Occipital lobe (tissue), 2 donors: ENCODE measurements around the gene ABCC1. TPM values are rescaled to one million over a fixed set of nuclear protein-coding genes. Genes with fewer than 3 reads are reported as not detected.
A peak's percentile ranks its signal among the peaks of the same experiment; 100 is the strongest.

Experiments used
- DNase-seq: peaks from one replicate; lab custom pipeline; 2025; lab: John Stamatoyannopoulos, UW
- total RNA-seq: library from RNA; depleted of rRNA; stranded (reverse); fragments of >200 nt; gene quantifications from one replicate; pipeline ENCODE4 v1.2.3, GENCODE V29; 2014

Gene ABCC1
- total RNA-seq, 1 donor from 2014 or later = 10.5 TPM

GRCh38 chr16:16018705-16019104, 69.3 kb downstream of the ABCC1 start:
- no peak for DNase-seq

- no peak for DNase-seq
Measured at GRCh38 chr16:16019488-16019887, 70.1 kb downstream of the ABCC1 start.

GRCh38 chr16:16020291-16020690, 70.9 kb downstream of the ABCC1 start:
- no peak for DNase-seq

- DNase-seq = no peak
Measured at GRCh38 chr16:16021020-16021419, 71.6 kb downstream of the ABCC1 start.

GRCh38 chr16:16021646-16021987, 72.2 kb downstream of the ABCC1 start:
- DNase-seq = no peak

GRCh38 chr16:16021988-16022682, 72.7 kb downstream of the ABCC1 start:
- DNase-seq = peak; percentile 84

- DNase-seq = no peak
Measured at GRCh38 chr16:16022683-16023064, 73.3 kb downstream of the ABCC1 start.

GRCh38 chr16:16025214-16025968, 76.0 kb downstream of the ABCC1 start:
- no peak for DNase-seq

GRCh38 chr16:16027728-16028310, 78.4 kb downstream of the ABCC1 start:
- DNase-seq = no peak

- DNase-seq = no peak
Measured at GRCh38 chr16:16028311-16028999, 79.0 kb downstream of the ABCC1 start.

GRCh38 chr16:16029431-16030011, 80.1 kb downstream of the ABCC1 start:
- DNase-seq = no peak

GRCh38 chr16:16030449-16030848, 81.0 kb downstream of the ABCC1 start:
- no peak for DNase-seq

GRCh38 chr16:16031401-16031800, 82.0 kb downstream of the ABCC1 start:
- no peak for DNase-seq

GRCh38 chr16:16032271-16032979, 83.0 kb downstream of the ABCC1 start:
- DNase-seq = no peak

GRCh38 chr16:16033208-16033717, 83.8 kb downstream of the ABCC1 start:
- no peak for DNase-seq

GRCh38 chr16:16036359-16036792, 87.0 kb downstream of the ABCC1 start:
- no peak for DNase-seq

- DNase-seq = no peak
Measured at GRCh38 chr16:16037521-16037920, 88.1 kb downstream of the ABCC1 start.

GRCh38 chr16:16037970-16038369, 88.6 kb downstream of the ABCC1 start:
- no peak for DNase-seq

- no peak for DNase-seq
Measured at GRCh38 chr16:16038950-16039349, 89.5 kb downstream of the ABCC1 start.

- no peak for DNase-seq
Measured at GRCh38 chr16:16041196-16041892, 91.9 kb downstream of the ABCC1 start.
